Measurements from ENCODE around the gene KIAA0753. TPM values are rescaled to one million over a fixed set of nuclear protein-coding genes. Genes with fewer than 3 reads are reported as not detected.

Gene KIAA0753
- total and polyA plus RNA-seq, 10 of the 15 experiments (the other 5 are each of a cell fraction or from before 2014, with no cell fraction given), result 2.2 to 15.2 (median 7.7) TPM

DNA sequence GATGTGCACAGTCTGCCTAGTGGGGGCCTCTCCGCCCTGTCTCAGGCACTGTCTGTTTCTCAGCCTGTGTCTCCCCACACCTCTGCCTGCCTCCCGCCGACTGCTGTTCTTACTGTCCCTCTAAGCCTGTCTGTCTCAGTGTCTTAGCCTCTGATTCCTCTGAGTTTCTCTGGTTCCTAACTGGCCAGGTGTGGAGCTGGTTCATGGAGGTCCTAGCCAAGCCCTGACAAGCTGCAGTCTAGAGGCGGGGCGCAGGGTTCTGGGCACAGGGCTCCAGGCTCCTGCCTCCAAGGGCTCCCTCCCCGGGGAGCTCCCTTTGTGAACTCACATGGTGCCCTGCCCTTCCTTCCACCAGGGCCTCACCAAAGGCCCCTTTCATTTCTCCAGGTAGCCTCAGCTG, 30.5 kb upstream of the KIAA0753 start:
- ChIA-PET RAD21 (ENCODE audit: unreplicated experiment) (no interaction called here), SMC1A (ENCODE audit: uncharacterized antibody, unreplicated experiment) (interaction anchor here (0.8 kb wide), 1 partner anchor 223 kb away, joined by 3 read pairs; no protein-coding TSS in a partner anchor), CTCF (interaction anchor here (0.7 to 3.5 kb wide), 5 partner anchors 172 to 351 kb away, joined by 3 to 10 read pairs (median 4); no protein-coding TSS in a partner anchor), POLR2A (no interaction called here)
- H4K20me1 ChIP-seq (ENCODE audit: control insufficient read depth, insufficient read depth), result no peaks in the 10 kb centered on the region
- no peak overlapping the region for H3K9ac ChIP-seq (ENCODE audit: control insufficient read depth, insufficient read depth, low read length)
- no peaks in the 10 kb centered on the region for H3K79me2 ChIP-seq (ENCODE audit: control insufficient read depth, insufficient read depth, low read length)
- FAIRE-seq (no peak), DNase-seq (ENCODE audit: low read depth, low spot score) (no peak), ATAC-seq (no peak)
- no peak overlapping the region for H2AFZ ChIP-seq (ENCODE audit: control insufficient read depth, low read depth, low read length)
- H3K27me3 ChIP-seq (replicated peaks in 1 of 2; ENCODE audit: control insufficient read depth in 2 of 2, insufficient read depth in 2 of 2, low read length in 1 of 2), result 0 out of 4 replicates have a peak, but pooled peaks cover 0 to 2% of the 10 kb centered on the region in 2 experiments
- intact Hi-C loops (cut with micrococcal nuclease; ENCODE audit: unreplicated experiment), result no loop called here
- H3K4me1 ChIP-seq (ENCODE audit: control insufficient read depth, insufficient read depth, low read length), result no peaks in the 10 kb centered on the region
- WGBS (ENCODE audit: insufficient coverage, insufficient replicate concordance, low lambda C conversion rate, missing lambda C conversion rate), result 87% methylated on average over 6 of the region's 6 CpGs
- H3K4me2 ChIP-seq (ENCODE audit: control insufficient read depth, insufficient read depth), result no peak overlapping the region
- H3K27ac ChIP-seq (ENCODE audit: control insufficient read depth, insufficient read depth), result no peak overlapping the region
- in situ Hi-C loops (cut with MboI), result no loop called here
- H3K9me3 ChIP-seq (replicated peaks; ENCODE audit: control insufficient read depth, insufficient read depth, low read length), result no peaks in the 10 kb centered on the region
- no peaks in the 10 kb centered on the region for H3K36me3 ChIP-seq (ENCODE audit: control insufficient read depth in 2 of 2, insufficient read depth in 2 of 2, low read length in 1 of 2)
- no TSS peak for BruUV-seq (replicated peaks)
- no peak overlapping the region for H3K4me3 ChIP-seq
- TF ChIP-seq, protein P1, sequence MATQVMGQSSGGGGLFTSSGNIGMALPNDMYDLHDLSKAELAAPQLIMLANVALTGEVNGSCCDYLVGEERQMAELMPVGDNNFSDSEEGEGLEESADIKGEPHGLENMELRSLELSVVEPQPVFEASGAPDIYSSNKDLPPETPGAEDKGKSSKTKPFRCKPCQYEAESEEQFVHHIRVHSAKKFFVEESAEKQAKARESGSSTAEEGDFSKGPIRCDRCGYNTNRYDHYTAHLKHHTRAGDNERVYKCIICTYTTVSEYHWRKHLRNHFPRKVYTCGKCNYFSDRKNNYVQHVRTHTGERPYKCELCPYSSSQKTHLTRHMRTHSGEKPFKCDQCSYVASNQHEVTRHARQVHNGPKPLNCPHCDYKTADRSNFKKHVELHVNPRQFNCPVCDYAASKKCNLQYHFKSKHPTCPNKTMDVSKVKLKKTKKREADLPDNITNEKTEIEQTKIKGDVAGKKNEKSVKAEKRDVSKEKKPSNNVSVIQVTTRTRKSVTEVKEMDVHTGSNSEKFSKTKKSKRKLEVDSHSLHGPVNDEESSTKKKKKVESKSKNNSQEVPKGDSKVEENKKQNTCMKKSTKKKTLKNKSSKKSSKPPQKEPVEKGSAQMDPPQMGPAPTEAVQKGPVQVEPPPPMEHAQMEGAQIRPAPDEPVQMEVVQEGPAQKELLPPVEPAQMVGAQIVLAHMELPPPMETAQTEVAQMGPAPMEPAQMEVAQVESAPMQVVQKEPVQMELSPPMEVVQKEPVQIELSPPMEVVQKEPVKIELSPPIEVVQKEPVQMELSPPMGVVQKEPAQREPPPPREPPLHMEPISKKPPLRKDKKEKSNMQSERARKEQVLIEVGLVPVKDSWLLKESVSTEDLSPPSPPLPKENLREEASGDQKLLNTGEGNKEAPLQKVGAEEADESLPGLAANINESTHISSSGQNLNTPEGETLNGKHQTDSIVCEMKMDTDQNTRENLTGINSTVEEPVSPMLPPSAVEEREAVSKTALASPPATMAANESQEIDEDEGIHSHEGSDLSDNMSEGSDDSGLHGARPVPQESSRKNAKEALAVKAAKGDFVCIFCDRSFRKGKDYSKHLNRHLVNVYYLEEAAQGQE (IDR thresholded peaks at IDR 0.05; ENCODE audit: low read depth, low read length), result no peak
- TF ChIP-seq RB1 (IDR thresholded peaks at IDR 0.05; ENCODE audit: borderline replicate concordance) (no peak), IKZF1 (conservative IDR thresholded peaks at IDR 0.05) (no peak), TAF1 (IDR thresholded peaks at IDR 0.05; ENCODE audit: borderline replicate concordance, low read depth, low read length) (no peak), HCFC1 (IDR thresholded peaks at IDR 0.05; ENCODE audit: low read length) (no peak)
- TF ChIP-seq, protein P2, sequence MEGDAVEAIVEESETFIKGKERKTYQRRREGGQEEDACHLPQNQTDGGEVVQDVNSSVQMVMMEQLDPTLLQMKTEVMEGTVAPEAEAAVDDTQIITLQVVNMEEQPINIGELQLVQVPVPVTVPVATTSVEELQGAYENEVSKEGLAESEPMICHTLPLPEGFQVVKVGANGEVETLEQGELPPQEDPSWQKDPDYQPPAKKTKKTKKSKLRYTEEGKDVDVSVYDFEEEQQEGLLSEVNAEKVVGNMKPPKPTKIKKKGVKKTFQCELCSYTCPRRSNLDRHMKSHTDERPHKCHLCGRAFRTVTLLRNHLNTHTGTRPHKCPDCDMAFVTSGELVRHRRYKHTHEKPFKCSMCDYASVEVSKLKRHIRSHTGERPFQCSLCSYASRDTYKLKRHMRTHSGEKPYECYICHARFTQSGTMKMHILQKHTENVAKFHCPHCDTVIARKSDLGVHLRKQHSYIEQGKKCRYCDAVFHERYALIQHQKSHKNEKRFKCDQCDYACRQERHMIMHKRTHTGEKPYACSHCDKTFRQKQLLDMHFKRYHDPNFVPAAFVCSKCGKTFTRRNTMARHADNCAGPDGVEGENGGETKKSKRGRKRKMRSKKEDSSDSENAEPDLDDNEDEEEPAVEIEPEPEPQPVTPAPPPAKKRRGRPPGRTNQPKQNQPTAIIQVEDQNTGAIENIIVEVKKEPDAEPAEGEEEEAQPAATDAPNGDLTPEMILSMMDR (IDR thresholded peaks at IDR 0.05 in 2 of 3, conservative IDR thresholded peaks at IDR 0.05 in 1 of 3; ENCODE audit: control insufficient read depth in 2 of 3, extremely low read depth in 1 of 3, insufficient read depth in 1 of 3, low read depth in 3 of 3, low read length in 3 of 3), result no peak
- TF ChIP-seq, protein P3, sequence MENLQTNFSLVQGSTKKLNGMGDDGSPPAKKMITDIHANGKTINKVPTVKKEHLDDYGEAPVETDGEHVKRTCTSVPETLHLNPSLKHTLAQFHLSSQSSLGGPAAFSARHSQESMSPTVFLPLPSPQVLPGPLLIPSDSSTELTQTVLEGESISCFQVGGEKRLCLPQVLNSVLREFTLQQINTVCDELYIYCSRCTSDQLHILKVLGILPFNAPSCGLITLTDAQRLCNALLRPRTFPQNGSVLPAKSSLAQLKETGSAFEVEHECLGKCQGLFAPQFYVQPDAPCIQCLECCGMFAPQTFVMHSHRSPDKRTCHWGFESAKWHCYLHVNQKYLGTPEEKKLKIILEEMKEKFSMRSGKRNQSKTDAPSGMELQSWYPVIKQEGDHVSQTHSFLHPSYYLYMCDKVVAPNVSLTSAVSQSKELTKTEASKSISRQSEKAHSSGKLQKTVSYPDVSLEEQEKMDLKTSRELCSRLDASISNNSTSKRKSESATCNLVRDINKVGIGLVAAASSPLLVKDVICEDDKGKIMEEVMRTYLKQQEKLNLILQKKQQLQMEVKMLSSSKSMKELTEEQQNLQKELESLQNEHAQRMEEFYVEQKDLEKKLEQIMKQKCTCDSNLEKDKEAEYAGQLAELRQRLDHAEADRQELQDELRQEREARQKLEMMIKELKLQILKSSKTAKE (IDR thresholded peaks at IDR 0.05; ENCODE audit: low read depth, poor library complexity, severe bottlenecking), result no peak
- TF ChIP-seq, protein P4, sequence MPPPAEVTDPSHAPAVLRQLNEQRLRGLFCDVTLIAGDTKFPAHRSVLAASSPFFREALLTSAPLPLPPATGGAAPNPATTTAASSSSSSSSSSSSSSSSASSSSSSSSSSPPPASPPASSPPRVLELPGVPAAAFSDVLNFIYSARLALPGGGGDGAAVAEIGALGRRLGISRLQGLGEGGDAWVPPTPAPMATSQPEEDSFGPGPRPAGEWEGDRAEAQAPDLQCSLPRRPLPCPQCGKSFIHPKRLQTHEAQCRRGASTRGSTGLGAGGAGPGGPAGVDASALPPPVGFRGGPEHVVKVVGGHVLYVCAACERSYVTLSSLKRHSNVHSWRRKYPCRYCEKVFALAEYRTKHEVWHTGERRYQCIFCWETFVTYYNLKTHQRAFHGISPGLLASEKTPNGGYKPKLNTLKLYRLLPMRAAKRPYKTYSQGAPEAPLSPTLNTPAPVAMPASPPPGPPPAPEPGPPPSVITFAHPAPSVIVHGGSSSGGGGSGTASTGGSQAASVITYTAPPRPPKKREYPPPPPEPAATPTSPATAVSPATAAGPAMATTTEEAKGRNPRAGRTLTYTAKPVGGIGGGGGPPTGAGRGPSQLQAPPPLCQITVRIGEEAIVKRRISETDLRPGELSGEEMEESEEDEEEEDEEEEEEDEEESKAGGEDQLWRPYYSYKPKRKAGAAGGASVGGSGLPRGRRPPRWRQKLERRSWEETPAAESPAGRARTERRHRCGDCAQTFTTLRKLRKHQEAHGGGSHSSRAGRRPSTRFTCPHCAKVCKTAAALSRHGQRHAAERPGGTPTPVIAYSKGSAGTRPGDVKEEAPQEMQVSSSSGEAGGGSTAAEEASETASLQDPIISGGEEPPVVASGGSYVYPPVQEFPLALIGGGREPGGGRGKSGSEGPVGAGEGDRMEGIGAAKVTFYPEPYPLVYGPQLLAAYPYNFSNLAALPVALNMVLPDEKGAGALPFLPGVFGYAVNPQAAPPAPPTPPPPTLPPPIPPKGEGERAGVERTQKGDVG (CRISPR knock-in tag; IDR thresholded peaks at IDR 0.05), result no peak
- TF ChIP-seq, protein P5, sequence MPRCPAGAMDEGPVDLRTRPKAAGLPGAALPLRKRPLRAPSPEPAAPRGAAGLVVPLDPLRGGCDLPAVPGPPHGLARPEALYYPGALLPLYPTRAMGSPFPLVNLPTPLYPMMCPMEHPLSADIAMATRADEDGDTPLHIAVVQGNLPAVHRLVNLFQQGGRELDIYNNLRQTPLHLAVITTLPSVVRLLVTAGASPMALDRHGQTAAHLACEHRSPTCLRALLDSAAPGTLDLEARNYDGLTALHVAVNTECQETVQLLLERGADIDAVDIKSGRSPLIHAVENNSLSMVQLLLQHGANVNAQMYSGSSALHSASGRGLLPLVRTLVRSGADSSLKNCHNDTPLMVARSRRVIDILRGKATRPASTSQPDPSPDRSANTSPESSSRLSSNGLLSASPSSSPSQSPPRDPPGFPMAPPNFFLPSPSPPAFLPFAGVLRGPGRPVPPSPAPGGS (IDR thresholded peaks at IDR 0.05; ENCODE audit: borderline replicate concordance, insufficient read depth, low read depth, low read length, poor library complexity, severe bottlenecking), result no peak
